GM19023 (cell line): ENCODE data around the gene CNST.
"Not testable (repeated sequence)": the region's sequence is repeated elsewhere in the genome, so short reads cannot be mapped to it uniquely, and the experiment has no call there.

Experiments
- ATAC-seq: cut with Tn5 transposase; IDR thresholded peaks from one replicate; pipeline ENCODE4 v1.9.1; 2021; ENCODE audit warnings: mild to moderate bottlenecking, moderate library complexity; ENCODE audit not compliant: unreplicated experiment

Gene CNST

GRCh38 chr1:246708166-246708565, 141.9 kb downstream of the CNST start:
- no peak for ATAC-seq

GRCh38 chr1:246709196-246709595, 142.9 kb downstream of the CNST start:
- no peak for ATAC-seq

GRCh38 chr1:246709835-246710234, 143.6 kb downstream of the CNST start:
- no peak for ATAC-seq

GRCh38 chr1:246711548-246712003, 145.3 kb downstream of the CNST start:
- no peak for ATAC-seq

GRCh38 chr1:246712428-246712827, 146.2 kb downstream of the CNST start:
- not testable (repeated sequence) for ATAC-seq
